HEK293 (cell line): ENCODE results near the gene TPRG1.
A peak's percentile ranks its signal among the peaks of the same experiment; 100 is the strongest.

ENCODE experiments used
- GLIS1 ChIP-seq: fragments of 450-650 bp; formaldehyde crosslinking; IDR thresholded peaks from 2 replicates; pipeline ENCODE4 v1.5.1; 2016; ENCODE audit warnings: missing biosample characterization, missing genetic modification characterization
- REPIN1 ChIP-seq: fragments of 450-650 bp; formaldehyde crosslinking; IDR thresholded peaks from 2 replicates; pipeline ENCODE4 v1.5.1; 2017; ENCODE audit warnings: missing biosample characterization, missing genetic modification characterization, low read depth
- SCRT2 ChIP-seq: fragments of 450-650 bp; formaldehyde crosslinking; IDR thresholded peaks from 2 replicates; pipeline ENCODE4 v1.5.1; 2016; ENCODE audit warnings: missing biosample characterization, missing genetic modification characterization
- SETDB1 ChIP-seq: IDR thresholded peaks from one replicate; pipeline ENCODE4 v1.6.1; 2017; ENCODE audit warnings: mild to moderate bottlenecking, low read length, moderate library complexity, mixed read lengths; ENCODE audit not compliant: insufficient read length
- SP3 ChIP-seq: fragments of 450-650 bp; formaldehyde crosslinking; IDR thresholded peaks from 2 replicates; pipeline ENCODE4 v1.5.1; 2016; ENCODE audit warnings: missing biosample characterization, missing genetic modification characterization
- WT1 ChIP-seq: fragments of 450-650 bp; formaldehyde crosslinking; IDR thresholded peaks from 2 replicates; pipeline ENCODE4 v1.5.1; 2016; ENCODE audit warnings: missing biosample characterization, missing genetic modification characterization
- ZBTB8A ChIP-seq: fragments of 450-650 bp; formaldehyde crosslinking; IDR thresholded peaks from 2 replicates; pipeline ENCODE4 v1.5.1; 2016; ENCODE audit warnings: missing biosample characterization, missing genetic modification characterization
- ZNF132 ChIP-seq: fragments of 450-650 bp; formaldehyde crosslinking; IDR thresholded peaks from 2 replicates; pipeline ENCODE4 v1.5.1; 2017; ENCODE audit warnings: missing biosample characterization, missing genetic modification characterization, borderline replicate concordance
- ZNF19 ChIP-seq: fragments of 450-650 bp; formaldehyde crosslinking; IDR thresholded peaks from 2 replicates; pipeline ENCODE4; 2016; ENCODE audit warnings: missing biosample characterization, missing genetic modification characterization, low read depth
- ZNF311 ChIP-seq: fragments of 450-650 bp; formaldehyde crosslinking; IDR thresholded peaks from 2 replicates; pipeline ENCODE4 v1.5.1; 2017; ENCODE audit warnings: missing biosample characterization, missing genetic modification characterization, borderline replicate concordance
- ZNF341 ChIP-seq: fragments of 450-650 bp; formaldehyde crosslinking; IDR thresholded peaks from 2 replicates; pipeline ENCODE4; 2016; ENCODE audit warnings: low read depth, missing biosample characterization, missing genetic modification characterization
- ZNF626 ChIP-seq: fragments of 450-650 bp; sonication (Bioruptor Pico); formaldehyde crosslinking; IDR thresholded peaks from 2 replicates; pipeline ENCODE4 v1.5.1; 2018; ENCODE audit warnings: missing biosample characterization, missing genetic modification characterization, inconsistent platforms
- ZSCAN23 ChIP-seq: fragments of 450-650 bp; formaldehyde crosslinking; IDR thresholded peaks from 2 replicates; pipeline ENCODE4 v1.5.1; 2016; ENCODE audit warnings: missing biosample characterization, missing genetic modification characterization
- TF ChIP-seq, protein P1 (sequence below): fragments of 450-650 bp; formaldehyde crosslinking; IDR thresholded peaks from 2 replicates; pipeline ENCODE4 v1.5.1; 2016; ENCODE audit warnings: missing biosample characterization, missing genetic modification characterization
- TF ChIP-seq, protein P2 (sequence below): fragments of 450-650 bp; formaldehyde crosslinking; IDR thresholded peaks from 2 replicates; pipeline ENCODE4 v1.5.1; 2016; ENCODE audit warnings: missing biosample characterization, missing genetic modification characterization
- TF ChIP-seq, protein P3 (sequence below): fragments of 450-650 bp; formaldehyde crosslinking; IDR thresholded peaks from 2 replicates; pipeline ENCODE4 v1.5.1; 2016; ENCODE audit warnings: missing biosample characterization, missing genetic modification characterization
- TF ChIP-seq, protein P4 (sequence below): fragments of 450-650 bp; formaldehyde crosslinking; IDR thresholded peaks from 2 replicates; pipeline ENCODE4 v1.5.1; 2016; ENCODE audit warnings: missing biosample characterization, missing genetic modification characterization
- TF ChIP-seq, protein P5 (sequence below): fragments of 450-650 bp; formaldehyde crosslinking; IDR thresholded peaks from 2 replicates; pipeline ENCODE4 v1.5.1; 2016; ENCODE audit warnings: missing biosample characterization, missing genetic modification characterization
- TF ChIP-seq, protein P6 (sequence below): fragments of 450-650 bp; formaldehyde crosslinking; optimal IDR thresholded peaks from 2 replicates; pipeline ENCODE3; 2016; ENCODE audit warnings: missing biosample characterization, mild to moderate bottlenecking, missing genetic modification characterization
- TF ChIP-seq, protein P7 (sequence below): fragments of 450-650 bp; formaldehyde crosslinking; IDR thresholded peaks from 2 replicates; pipeline ENCODE4 v1.5.1; 2016; ENCODE audit warnings: missing biosample characterization, missing genetic modification characterization
- TF ChIP-seq, protein P8 (sequence below): fragments of 450-650 bp; formaldehyde crosslinking; IDR thresholded peaks from 2 replicates; pipeline ENCODE4 v1.5.1; 2017; ENCODE audit warnings: missing biosample characterization, missing genetic modification characterization
- TF ChIP-seq, protein P9 (sequence below): fragments of 450-650 bp; formaldehyde crosslinking; IDR thresholded peaks from 2 replicates; pipeline ENCODE4 v1.5.1; 2016; ENCODE audit warnings: missing biosample characterization, missing genetic modification characterization

Gene TPRG1

DNA sequence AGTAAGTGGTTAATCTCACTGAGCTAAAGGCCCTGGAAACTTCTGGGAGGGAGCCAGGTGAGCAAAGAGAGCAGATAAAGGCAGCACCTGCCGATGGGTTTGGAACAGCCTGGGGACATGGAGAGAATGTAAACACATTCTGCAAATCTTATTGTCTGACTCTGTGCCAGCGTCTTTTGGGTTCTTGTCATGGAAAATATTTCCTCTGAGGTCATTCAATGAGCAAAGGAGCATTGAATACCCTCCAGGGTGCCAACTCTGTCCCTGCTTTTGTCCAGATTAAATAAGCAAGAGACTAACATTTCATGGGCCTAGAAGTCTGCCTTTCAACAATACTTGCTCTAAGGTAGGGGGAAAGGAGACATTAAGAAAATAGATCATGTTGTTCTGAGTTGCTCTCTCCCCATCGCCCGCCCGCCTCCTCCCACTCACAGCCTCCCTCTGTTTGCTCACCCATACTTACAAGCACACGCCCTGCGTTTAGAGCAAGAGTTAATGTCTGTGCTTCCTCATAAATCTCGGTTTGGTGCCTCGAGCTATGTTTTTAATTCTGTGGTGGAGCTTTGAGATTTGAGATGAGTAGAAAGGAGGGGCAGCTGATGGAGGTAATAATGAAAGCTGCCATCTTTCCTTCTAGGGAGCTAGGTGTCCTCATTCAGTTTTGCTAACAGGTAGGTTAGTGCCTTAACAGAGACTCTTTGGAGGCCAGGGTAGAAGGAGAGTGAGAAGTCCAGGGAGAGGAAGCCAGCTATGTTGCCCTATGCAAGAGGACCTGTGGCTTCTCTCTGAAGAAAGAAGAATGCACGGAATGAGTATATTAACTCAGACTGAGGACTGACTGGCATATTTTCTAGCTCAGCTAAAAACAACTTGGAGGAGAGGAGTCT lies 132.9 kb downstream of the TPRG1 start (continued):
- TF ChIP-seq, protein P1, sequence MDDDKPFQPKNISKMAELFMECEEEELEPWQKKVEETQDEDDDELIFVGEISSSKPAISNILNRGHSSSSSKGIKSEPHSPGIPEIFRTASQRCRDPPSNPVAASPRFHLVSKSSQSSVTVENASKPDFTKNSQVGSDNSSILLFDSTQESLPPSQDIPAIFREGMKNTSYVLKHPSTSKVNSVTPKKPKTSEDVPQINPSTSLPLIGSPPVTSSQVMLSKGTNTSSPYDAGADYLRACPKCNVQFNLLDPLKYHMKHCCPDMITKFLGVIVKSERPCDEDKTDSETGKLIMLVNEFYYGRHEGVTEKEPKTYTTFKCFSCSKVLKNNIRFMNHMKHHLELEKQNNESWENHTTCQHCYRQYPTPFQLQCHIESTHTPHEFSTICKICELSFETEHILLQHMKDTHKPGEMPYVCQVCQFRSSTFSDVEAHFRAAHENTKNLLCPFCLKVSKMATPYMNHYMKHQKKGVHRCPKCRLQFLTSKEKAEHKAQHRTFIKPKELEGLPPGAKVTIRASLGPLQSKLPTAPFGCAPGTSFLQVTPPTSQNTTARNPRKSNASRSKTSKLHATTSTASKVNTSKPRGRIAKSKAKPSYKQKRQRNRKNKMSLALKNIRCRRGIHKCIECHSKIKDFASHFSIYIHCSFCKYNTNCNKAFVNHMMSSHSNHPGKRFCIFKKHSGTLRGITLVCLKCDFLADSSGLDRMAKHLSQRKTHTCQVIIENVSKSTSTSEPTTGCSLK (tag by site-specific recombination): no peak
- TF ChIP-seq, protein P2, sequence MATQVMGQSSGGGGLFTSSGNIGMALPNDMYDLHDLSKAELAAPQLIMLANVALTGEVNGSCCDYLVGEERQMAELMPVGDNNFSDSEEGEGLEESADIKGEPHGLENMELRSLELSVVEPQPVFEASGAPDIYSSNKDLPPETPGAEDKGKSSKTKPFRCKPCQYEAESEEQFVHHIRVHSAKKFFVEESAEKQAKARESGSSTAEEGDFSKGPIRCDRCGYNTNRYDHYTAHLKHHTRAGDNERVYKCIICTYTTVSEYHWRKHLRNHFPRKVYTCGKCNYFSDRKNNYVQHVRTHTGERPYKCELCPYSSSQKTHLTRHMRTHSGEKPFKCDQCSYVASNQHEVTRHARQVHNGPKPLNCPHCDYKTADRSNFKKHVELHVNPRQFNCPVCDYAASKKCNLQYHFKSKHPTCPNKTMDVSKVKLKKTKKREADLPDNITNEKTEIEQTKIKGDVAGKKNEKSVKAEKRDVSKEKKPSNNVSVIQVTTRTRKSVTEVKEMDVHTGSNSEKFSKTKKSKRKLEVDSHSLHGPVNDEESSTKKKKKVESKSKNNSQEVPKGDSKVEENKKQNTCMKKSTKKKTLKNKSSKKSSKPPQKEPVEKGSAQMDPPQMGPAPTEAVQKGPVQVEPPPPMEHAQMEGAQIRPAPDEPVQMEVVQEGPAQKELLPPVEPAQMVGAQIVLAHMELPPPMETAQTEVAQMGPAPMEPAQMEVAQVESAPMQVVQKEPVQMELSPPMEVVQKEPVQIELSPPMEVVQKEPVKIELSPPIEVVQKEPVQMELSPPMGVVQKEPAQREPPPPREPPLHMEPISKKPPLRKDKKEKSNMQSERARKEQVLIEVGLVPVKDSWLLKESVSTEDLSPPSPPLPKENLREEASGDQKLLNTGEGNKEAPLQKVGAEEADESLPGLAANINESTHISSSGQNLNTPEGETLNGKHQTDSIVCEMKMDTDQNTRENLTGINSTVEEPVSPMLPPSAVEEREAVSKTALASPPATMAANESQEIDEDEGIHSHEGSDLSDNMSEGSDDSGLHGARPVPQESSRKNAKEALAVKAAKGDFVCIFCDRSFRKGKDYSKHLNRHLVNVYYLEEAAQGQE: no peak
- TF ChIP-seq, protein P3, sequence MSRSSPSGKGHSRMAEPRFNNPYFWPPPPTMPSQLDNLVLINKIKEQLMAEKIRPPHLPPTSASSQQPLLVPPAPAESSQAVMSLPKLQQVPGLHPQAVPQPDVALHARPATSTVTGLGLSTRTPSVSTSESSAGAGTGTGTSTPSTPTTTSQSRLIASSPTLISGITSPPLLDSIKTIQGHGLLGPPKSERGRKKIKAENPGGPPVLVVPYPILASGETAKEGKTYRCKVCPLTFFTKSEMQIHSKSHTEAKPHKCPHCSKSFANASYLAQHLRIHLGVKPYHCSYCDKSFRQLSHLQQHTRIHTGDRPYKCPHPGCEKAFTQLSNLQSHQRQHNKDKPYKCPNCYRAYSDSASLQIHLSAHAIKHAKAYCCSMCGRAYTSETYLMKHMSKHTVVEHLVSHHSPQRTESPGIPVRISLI: no peak
- TF ChIP-seq, protein P4, sequence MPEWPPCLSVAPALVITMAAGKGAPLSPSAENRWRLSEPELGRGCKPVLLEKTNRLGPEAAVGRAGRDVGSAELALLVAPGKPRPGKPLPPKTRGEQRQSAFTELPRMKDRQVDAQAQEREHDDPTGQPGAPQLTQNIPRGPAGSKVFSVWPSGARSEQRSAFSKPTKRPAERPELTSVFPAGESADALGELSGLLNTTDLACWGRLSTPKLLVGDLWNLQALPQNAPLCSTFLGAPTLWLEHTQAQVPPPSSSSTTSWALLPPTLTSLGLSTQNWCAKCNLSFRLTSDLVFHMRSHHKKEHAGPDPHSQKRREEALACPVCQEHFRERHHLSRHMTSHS (tag by site-specific recombination): no peak
- TF ChIP-seq ZNF626 (tag by site-specific recombination) (no peak), ZNF311 (tag by site-specific recombination) (no peak), GLIS1 (peak; percentile 10; the same call in 1 of the 2 replicates), WT1 (tag by site-specific recombination) (peak; percentile 95), ZSCAN23 (tag by site-specific recombination) (no peak), SCRT2 (tag by site-specific recombination) (peak; percentile 85), ZNF341 (tag by site-specific recombination) (0 out of 2 replicates have a peak, but pooled peaks have one; percentile 12), ZNF19 (tag by site-specific recombination) (no peak), SP3 (tag by site-specific recombination) (no peak), ZNF132 (tag by site-specific recombination) (no peak), SETDB1 (no peak), REPIN1 (tag by site-specific recombination) (no peak), ZBTB8A (tag by site-specific recombination) (no peak)
- TF ChIP-seq, protein P5, sequence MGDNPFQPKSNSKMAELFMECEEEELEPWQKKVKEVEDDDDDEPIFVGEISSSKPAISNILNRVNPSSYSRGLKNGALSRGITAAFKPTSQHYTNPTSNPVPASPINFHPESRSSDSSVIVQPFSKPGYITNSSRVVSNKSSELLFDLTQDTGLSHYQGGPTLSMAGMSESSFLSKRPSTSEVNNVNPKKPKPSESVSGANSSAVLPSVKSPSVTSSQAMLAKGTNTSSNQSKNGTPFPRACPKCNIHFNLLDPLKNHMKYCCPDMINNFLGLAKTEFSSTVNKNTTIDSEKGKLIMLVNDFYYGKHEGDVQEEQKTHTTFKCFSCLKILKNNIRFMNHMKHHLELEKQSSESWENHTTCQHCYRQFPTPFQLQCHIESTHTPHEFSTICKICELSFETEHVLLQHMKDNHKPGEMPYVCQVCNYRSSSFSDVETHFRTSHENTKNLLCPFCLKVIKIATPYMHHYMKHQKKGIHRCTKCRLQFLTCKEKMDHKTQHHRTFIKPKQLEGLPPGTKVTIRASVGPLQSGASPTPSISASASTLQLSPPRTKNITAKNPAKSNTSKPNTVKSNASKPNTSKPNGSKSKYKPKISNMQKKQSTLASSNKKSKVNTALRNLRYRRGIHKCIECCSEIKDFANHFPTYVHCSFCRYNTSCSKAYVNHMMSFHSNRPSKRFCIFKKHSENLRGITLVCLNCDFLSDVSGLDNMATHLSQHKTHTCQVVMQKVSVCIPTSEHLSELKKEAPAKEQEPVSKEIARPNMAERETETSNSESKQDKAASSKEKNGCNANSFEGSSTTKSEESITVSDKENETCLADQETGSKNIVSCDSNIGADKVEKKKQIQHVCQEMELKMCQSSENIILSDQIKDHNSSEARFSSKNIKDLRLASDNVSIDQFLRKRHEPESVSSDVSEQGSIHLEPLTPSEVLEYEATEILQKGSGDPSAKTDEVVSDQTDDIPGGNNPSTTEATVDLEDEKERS: no peak
- TF ChIP-seq, protein P6, sequence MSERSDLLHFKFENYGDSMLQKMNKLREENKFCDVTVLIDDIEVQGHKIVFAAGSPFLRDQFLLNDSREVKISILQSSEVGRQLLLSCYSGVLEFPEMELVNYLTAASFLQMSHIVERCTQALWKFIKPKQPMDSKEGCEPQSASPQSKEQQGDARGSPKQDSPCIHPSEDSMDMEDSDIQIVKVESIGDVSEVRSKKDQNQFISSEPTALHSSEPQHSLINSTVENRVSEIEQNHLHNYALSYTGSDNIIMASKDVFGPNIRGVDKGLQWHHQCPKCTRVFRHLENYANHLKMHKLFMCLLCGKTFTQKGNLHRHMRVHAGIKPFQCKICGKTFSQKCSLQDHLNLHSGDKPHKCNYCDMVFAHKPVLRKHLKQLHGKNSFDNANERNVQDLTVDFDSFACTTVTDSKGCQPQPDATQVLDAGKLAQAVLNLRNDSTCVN (tag by site-specific recombination): peak; percentile 9
- TF ChIP-seq, protein P7, sequence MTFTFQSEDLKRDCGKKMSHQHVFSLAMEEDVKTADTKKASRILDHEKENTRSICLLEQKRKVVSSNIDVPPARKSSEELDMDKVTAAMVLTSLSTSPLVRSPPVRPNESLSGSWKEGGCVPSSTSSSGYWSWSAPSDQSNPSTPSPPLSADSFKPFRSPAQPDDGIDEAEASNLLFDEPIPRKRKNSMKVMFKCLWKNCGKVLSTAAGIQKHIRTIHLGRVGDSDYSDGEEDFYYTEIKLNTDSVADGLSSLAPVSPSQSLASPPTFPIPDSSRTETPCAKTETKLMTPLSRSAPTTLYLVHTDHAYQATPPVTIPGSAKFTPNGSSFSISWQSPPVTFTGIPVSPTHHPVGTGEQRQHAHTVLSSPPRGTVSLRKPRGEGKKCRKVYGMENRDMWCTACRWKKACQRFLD (tag by site-specific recombination): no peak
- TF ChIP-seq, protein P8, sequence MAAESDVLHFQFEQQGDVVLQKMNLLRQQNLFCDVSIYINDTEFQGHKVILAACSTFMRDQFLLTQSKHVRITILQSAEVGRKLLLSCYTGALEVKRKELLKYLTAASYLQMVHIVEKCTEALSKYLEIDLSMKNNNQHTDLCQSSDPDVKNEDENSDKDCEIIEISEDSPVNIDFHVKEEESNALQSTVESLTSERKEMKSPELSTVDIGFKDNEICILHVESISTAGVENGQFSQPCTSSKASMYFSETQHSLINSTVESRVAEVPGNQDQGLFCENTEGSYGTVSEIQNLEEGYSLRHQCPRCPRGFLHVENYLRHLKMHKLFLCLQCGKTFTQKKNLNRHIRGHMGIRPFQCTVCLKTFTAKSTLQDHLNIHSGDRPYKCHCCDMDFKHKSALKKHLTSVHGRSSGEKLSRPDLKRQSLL (tag by site-specific recombination): no peak
- TF ChIP-seq, protein P9, sequence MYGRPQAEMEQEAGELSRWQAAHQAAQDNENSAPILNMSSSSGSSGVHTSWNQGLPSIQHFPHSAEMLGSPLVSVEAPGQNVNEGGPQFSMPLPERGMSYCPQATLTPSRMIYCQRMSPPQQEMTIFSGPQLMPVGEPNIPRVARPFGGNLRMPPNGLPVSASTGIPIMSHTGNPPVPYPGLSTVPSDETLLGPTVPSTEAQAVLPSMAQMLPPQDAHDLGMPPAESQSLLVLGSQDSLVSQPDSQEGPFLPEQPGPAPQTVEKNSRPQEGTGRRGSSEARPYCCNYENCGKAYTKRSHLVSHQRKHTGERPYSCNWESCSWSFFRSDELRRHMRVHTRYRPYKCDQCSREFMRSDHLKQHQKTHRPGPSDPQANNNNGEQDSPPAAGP (tag by site-specific recombination): peak; percentile 88
